Measurements from ENCODE around the gene MTMR1. TPM values are rescaled to one million over a fixed set of nuclear protein-coding genes. Genes with fewer than 3 reads are reported as not detected.

Gene MTMR1
- polyA plus RNA-seq, 1 donor: 31.8 TPM

- no peak for DNase-seq
Measured at GRCh38 chrX:150762258-150763165, 69.3 kb downstream of the MTMR1 start.

DNA sequence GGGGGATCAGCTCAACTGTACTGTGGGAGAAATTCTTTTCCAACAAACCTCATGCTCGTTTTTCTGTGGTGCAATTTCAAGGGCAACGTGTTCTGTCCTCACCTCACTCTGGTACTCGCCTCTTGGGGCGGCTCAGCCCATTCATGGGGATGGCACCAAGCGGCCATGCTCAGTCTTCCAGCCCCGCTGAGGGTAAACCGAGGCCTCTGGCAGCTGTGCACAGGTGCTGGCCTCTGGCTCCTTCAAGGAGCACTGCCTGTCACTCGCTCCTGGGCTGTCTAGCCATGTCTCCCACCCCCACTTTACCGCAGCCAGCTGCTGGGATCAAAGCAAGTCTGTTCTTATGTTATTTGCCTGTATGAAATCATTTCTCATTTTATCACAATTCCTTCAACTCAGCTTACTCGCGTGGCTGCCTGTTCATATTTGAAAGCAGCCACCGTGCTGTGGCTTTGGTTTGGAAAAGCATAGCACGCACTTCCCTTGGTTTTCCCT is 70.2 kb downstream of the MTMR1 start:
- no peak for DNase-seq

GRCh38 chrX:150763810-150764209 is 70.6 kb downstream of the MTMR1 start:
- DNase-seq: no peak

DNA sequence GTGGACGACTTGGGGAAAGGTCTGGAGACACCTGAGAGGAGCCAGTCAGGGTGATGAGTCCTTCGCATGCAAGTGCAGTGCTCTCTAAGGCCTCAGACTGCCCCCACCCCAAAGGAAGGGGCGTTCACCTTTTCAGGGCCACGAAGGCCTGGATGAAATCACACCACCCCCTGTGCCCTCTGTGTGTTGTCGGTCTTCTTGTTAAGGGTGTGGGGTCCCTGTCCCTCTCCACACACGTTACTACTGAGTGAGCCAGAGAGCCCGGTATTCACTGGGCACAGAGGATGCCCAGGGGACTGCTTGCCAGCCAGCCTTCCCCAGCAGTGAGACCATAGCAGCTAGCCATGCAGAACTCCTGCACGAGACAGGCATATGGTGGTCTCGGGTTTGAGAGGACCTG is 72.0 kb downstream of the MTMR1 start:
- no peak for DNase-seq

DNA sequence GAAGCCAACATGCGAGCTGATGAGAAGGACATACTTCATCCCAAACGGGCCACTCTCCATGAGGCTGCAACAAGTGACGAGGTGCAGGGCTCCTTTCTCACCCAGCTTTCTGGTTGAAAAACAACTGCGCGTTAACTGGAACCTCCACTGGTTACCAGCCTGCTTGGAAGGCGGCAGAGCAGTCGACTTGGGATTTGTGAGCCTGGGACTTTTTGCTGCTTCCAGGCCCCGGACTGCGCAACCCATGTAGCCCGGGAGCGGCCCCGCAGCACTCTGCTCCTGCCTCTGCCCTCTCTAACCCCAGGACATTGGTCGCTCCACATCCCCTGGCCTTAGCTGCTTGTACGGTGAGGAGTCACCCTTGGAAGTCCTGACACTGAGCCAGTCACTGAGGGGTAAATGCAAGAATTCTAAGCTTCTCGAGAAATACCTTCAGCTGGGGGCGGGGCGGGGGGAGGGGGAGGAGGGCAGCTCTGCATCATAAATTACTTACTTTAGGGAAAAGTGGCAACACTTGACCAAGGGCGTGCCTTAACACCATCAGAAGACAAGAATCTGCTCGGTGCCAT is 72.7 kb downstream of the MTMR1 start:
- DNase-seq: no peak

DNA sequence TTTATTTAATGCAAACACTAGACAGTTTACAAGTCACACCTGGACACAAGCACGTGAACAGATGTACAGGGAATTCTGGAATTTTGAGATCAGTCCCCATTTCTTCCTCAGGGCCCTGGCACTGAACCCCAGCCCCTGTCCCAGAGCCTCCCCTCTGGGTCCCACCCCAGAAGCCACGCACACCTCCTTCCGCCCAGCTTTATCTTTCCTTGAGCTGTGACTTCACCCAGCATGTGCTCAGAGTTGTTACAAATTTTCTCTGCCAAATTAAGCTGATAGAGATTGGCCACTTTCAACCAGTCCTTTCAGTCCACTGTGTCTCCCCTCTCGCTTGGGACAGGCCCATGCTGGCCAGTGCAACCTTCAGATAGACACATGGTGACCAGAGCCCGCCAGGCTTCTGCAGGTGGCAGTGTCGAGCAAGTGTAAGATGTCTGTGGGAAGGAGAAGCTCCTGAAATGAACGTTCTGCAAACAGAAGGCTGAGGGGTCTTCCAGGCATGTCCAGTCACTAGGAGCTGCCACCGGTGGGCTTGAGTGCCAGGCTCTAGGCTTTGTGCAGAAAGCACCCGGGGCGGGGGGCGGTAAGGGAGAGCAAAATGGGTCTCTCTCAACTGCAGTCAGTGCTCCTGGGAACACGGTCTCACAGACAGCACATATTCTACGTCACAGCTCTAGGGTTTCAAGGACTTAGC is 73.3 kb downstream of the MTMR1 start:
- DNase-seq: no peak

GRCh38 chrX:150767045-150767395 is 73.8 kb downstream of the MTMR1 start:
- DNase-seq: no peak

GRCh38 chrX:150767475-150768131 is 74.4 kb downstream of the MTMR1 start:
- no peak for DNase-seq

DNA sequence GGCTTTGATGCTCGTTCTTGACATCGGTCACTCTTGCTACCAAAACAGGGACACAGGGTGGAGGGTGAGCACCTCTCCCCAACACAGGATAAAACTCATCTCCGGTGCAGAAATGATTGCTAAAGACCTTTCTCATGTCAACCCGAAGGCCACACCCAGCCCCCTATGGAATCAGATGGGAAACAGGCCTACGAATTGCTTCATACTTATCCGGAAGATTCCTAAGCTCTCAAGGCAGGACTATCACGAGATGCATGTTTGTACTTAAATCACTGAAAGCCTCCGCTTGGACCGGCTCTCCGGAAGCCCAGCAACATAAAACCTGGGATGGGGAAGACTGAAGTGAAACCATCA is 74.9 kb downstream of the MTMR1 start:
- no peak for DNase-seq

GRCh38 chrX:150768580-150769190 is 75.5 kb downstream of the MTMR1 start:
- DNase-seq: no peak

DNA sequence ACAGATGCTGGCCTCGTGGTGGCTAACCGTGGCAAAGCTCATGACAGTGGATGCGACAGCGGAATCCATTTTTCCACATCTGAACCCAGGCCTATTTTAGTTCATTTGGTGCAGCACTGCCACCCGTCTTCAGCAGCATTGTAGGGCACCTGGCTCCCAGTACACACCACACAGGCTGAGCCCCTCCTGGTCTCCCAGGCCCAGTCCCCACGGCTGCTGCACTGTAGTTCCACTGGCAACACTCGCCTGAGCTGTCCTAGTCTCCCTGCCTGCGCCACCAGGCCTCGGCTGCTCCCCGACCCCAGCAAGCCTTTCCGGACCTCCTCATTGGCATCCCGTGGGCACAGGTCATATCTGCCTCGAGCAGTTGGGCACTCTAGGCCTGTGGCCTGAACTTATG is 76.2 kb downstream of the MTMR1 start:
- DNase-seq: no peak

GRCh38 chrX:150770623-150771022 is 77.4 kb downstream of the MTMR1 start:
- DNase-seq: no peak

DNA sequence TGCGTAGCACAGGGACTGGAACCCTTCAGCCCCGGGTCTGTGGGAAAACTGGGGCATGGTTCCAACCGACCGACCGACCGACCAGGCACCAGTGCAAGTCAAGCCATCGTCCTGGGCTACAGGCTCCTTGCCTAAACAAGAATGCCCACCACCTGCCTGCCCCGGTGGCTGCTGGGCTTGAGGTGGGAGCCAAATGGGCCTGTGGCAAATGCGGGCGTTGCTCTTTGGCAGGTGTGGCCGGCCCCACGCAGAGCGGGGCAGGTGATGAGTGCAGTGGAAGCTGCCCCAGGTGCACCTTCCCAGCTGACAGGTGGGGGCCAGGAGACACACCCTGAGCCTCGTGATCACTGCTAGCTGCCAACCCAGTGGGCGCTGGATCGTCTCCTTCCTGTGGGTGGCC is 77.9 kb downstream of the MTMR1 start:
- DNase-seq: no peak

- DNase-seq: peak; percentile 48
Measured at GRCh38 chrX:150772150-150772970, 79.2 kb downstream of the MTMR1 start.

DNA sequence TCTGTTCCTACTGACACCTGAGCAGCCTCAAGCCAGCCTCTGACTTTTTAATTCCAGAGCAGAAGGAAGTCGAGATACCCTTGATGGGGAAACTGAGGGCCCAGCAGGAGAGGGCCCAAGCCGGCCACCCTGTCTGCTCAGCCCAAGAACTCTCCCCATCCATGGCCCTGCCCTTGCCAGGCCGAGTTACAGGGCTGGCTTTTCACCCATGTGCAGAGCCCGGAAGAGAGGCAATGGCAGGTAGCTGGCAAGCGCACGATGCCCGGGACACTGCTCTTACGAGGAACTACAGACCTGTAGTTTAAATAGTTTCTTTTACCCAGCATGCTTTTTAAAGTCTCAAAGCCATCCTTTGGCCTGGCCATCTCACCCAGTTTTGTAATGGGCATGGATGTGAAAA is 79.9 kb downstream of the MTMR1 start:
- no peak for DNase-seq

GRCh38 chrX:150773634-150774033 is 80.4 kb downstream of the MTMR1 start:
- DNase-seq: no peak

GRCh38 chrX:150774798-150775568 is 81.8 kb downstream of the MTMR1 start:
- DNase-seq: no peak

GRCh38 chrX:150775569-150776350 is 82.6 kb downstream of the MTMR1 start:
- no peak for DNase-seq

DNA sequence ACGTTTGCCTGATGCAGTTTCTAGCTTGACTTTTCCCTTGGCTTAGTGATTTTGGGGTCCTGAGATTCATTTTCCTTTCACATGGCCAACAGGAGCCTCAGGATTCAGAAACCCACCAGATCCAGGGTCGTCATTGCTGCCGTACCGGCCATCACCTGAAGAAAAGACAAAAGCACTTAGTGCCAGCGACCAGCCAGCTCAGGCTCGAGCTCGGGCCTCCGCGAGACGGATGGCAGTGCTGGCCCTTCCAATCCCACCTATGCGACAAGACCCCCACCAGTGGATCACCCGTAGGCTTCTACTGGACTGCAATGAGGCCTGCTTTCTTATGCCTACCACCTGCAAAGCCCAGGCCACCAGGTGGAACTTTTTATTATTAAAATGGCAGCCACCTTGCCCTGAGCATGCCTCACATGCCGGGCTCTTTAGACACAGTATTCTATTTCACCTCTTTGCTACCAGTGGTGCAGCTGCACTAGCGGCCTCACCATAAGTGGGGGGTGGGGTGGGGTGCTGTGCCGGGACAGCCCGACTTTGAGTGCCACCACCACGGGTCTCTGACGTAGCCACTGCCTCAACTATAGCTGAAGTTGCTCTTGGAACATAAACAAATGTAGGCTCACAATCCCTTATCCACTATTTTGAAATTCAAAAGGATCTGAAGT is 84.3 kb downstream of the MTMR1 start:
- DNase-seq: no peak

All from left kidney (tissue), 2 donors.